CD14-positive monocyte (primary cell): ENCODE measurements around the gene LPCAT1. TPM values are rescaled to one million over a fixed set of nuclear protein-coding genes. Genes with fewer than 3 reads are reported as not detected.
A peak's percentile ranks its signal among the peaks of the same experiment; 100 is the strongest.
"Not testable (repeated sequence)": the region's sequence is repeated elsewhere in the genome, so short reads cannot be mapped to it uniquely, and the experiment has no call there.

Experiments
- DNase-seq, 3 donors: peaks; one replicate each; pipeline ENCODE4 v3.0.0-alpha.2; 2011 to 2022
- H2AFZ ChIP-seq: 2 replicates; pipeline ENCODE4 v1.6.0; 2012; ENCODE audit warnings: mild to moderate bottlenecking, low read depth, low read length, inconsistent platforms; ENCODE audit not compliant: insufficient read depth, poor library complexity, severe bottlenecking
- H3K27ac ChIP-seq, 2 donors: 1 replicate in 1 of 2; 2 replicates in 1 of 2; pipeline ENCODE4 v1.5.1; 2012 to 2013; ENCODE audit warnings: low read length in 2 of 2, control low read depth in 1 of 2, inconsistent platforms in 1 of 2, low read depth in 1 of 2, mild to moderate bottlenecking in 1 of 2
- H3K27me3 ChIP-seq, 2 donors: one replicate each; pipeline versions ENCODE4 v1.6.0 to v1.6.1; 2011 to 2013; ENCODE audit warnings: low read length in 2 of 2; ENCODE audit not compliant: control insufficient read depth in 2 of 2, insufficient read depth in 2 of 2
- H3K36me3 ChIP-seq, 2 donors: replicated peaks in 1 of 2; 1 replicate in 1 of 2; 2 replicates in 1 of 2; pipeline versions ENCODE4 v1.5.1 to v1.6.1; 2012 to 2013; ENCODE audit warnings: low read length in 2 of 2, control low read depth in 1 of 2, inconsistent platforms in 1 of 2, mild to moderate bottlenecking in 1 of 2; ENCODE audit not compliant: insufficient read depth in 2 of 2, control insufficient read depth in 1 of 2
- H3K4me1 ChIP-seq, 2 donors: 1 replicate in 1 of 2; 2 replicates in 1 of 2; pipeline versions ENCODE4 v1.5.1 to v1.6.1; 2012 to 2013; ENCODE audit warnings: low read length in 2 of 2, control low read depth in 1 of 2, inconsistent platforms in 1 of 2, mild to moderate bottlenecking in 1 of 2, moderate library complexity in 1 of 2; ENCODE audit not compliant: insufficient read depth in 2 of 2, control insufficient read depth in 1 of 2
- H3K4me2 ChIP-seq: replicated peaks from 2 replicates; pipeline ENCODE3; 2012; ENCODE audit warnings: low read length, moderate library complexity, mild to moderate bottlenecking; ENCODE audit not compliant: poor library complexity, severe bottlenecking; ENCODE audit errors: extremely low read depth
- H3K4me3 ChIP-seq, 3 experiments: fragments of 200-600 bp in 1 of 3; sonication (generic) in 1 of 3; replicated peaks in 1 of 3; 1 replicate in 2 of 3; 2 replicates in 1 of 3; pipeline ENCODE4 v1.5.1; 2011 to 2013; ENCODE audit warnings: low read length in 3 of 3, mild to moderate bottlenecking in 3 of 3, control low read depth in 2 of 3, low read depth in 2 of 3, inconsistent platforms in 1 of 3, moderate library complexity in 1 of 3
- H3K79me2 ChIP-seq: 2 replicates; pipeline ENCODE4 v1.6.0; 2012; ENCODE audit warnings: mild to moderate bottlenecking, control low read depth, inconsistent platforms, low read length, moderate library complexity; ENCODE audit not compliant: insufficient read depth
- H3K9ac ChIP-seq: 2 replicates; pipeline ENCODE4 v1.6.0; 2017; ENCODE audit warnings: low read length, mild to moderate bottlenecking; ENCODE audit not compliant: insufficient read depth, poor library complexity, severe bottlenecking
- H3K9me3 ChIP-seq, 2 donors: replicated peaks in 1 of 2; 1 replicate in 1 of 2; 2 replicates in 1 of 2; pipeline versions ENCODE4 v1.5.1 to v1.6.1; 2012 to 2013; ENCODE audit warnings: low read length in 2 of 2, control low read depth in 1 of 2; ENCODE audit not compliant: control insufficient read depth in 1 of 2, insufficient read depth in 1 of 2
- H4K20me1 ChIP-seq: 2 replicates; pipeline ENCODE4 v1.6.0; 2012; ENCODE audit warnings: mild to moderate bottlenecking, low read length, control low read depth, moderate library complexity; ENCODE audit not compliant: insufficient read depth
- H3K27ac Mint-ChIP-seq, 7 donors: one replicate each; pipeline ENCODE4 v1.8.0; 2020; ENCODE audit warnings: mild to moderate bottlenecking in 7 of 7, mixed read lengths in 7 of 7, moderate library complexity in 6 of 7, inconsistent platforms in 2 of 7
- H3K27me3 Mint-ChIP-seq, 3 donors: one replicate each; pipeline ENCODE4 v1.8.0; 2021 to 2022; ENCODE audit warnings: low read depth in 3 of 3, mild to moderate bottlenecking in 3 of 3, mixed read lengths in 3 of 3, moderate library complexity in 3 of 3, inconsistent platforms in 1 of 3
- H3K36me3 Mint-ChIP-seq, 2 donors: one replicate each; pipeline ENCODE4 v1.8.0; 2020; ENCODE audit warnings: mixed read lengths in 2 of 2, inconsistent platforms in 1 of 2, mild to moderate bottlenecking in 1 of 2
- H3K4me1 Mint-ChIP-seq: one replicate; pipeline ENCODE4 v1.8.0; 2020; ENCODE audit warnings: mild to moderate bottlenecking, mixed read lengths
- H3K4me3 Mint-ChIP-seq, 2 donors: one replicate each; pipeline ENCODE4 v1.8.0; 2020; ENCODE audit warnings: mild to moderate bottlenecking in 2 of 2, mixed read lengths in 2 of 2, moderate library complexity in 1 of 2
- H3K9me3 Mint-ChIP-seq, 7 donors: one replicate each; pipeline ENCODE4 v1.8.0; 2020 to 2022; ENCODE audit warnings: mixed read lengths in 7 of 7, mild to moderate bottlenecking in 6 of 7, moderate library complexity in 6 of 7, inconsistent platforms in 2 of 7
- WGBS: methylation state at CpG from one replicate; pipeline ENCODE4 v1.1.5; 2013; ENCODE audit warnings: missing lambda C conversion rate; ENCODE audit not compliant: insufficient coverage; 5-methylcytosine and 5-hydroxymethylcytosine counted together
- intact Hi-C, 2 donors: fragments of 100-400 bp; cut with micrococcal nuclease; formaldehyde crosslinking; loops; one replicate each; pipeline versions ENCODE4 v1.15.0 to v1.15.1; 2023
- polyA plus RNA-seq, 3 donors: library from polyadenylated mRNA; depleted of rRNA in 1 of 3; unstranded in 2 of 3; stranded (reverse) in 1 of 3; fragments of 300-500 nt in 2 of 3; fragments of >200 nt in 1 of 3; fragmentation: Illumina TruSeq in 2 of 3; gene quantifications; 1 replicate in 2 of 3; 2 replicates in 1 of 3; pipeline ENCODE4 v1.2.3, GENCODE V29; 2012 to 2021
- TF ChIP-seq, protein P1 (sequence below): fragments of 200-600 bp; IDR thresholded peaks from one replicate; pipeline ENCODE4 v1.8.0; 2022; ENCODE audit warnings: antibody characterized with exemption, mild to moderate bottlenecking

Gene LPCAT1
- polyA plus RNA-seq, 3 donors, result 34.1 to 53.9 (median 34.8) TPM

DNA sequence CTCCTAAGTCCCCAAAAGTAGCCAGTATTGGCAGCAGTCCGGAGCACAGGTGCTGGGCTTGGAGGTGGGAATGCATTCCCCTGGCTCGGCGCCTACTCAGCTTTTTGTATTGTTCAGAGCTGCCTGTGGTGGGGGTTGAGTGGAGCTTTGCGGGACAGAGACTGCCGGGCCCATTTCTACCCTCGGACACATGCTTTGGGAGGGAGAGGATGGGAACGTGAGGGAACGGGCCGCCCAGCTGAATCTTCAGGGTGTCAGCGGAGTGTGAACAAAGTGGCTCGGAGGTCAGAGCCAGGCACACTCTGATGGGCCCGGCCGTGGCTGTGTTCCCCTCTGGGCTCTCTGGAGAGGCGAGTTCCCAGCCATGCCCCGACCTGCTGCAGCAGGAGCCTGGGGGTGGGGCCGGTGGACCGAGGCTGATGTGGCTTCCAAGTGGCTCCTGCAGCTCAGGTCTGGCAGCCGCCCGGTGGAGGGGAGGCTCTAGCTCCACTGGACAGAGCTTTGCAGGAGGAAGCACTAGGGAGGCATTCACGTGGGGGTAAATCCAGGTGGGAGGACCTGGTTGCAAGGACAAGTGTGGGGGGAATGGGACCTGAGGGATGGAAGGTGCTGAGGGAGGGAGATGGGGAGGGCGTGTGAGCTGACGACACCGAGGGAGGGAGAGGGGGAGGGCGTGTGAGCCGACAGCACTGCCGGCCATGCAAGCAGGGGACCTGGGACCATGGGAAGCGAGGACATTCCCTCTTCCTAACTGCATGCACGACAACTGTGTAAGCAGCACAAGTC, 47.4 kb downstream of the LPCAT1 start:
- H4K20me1 ChIP-seq, result no peaks in the 10 kb centered on the region
- Mint-ChIP-seq H3K27ac (peak overlapping the region; percentile 95 to 100 (median 100)), H3K9me3 (peaks cover 0 to 2% (median 0%) of the 10 kb centered on the region in 7 donors), H3K4me3 (no peak overlapping the region), H3K4me1 (peaks cover 66% of the 10 kb centered on the region), H3K36me3 (peaks cover 59 to 76% of the 10 kb centered on the region in 2 donors), H3K27me3 (peaks cover 0 to 2% (median 0%) of the 10 kb centered on the region in 3 donors)
- peak overlapping the region; percentile 98 to 99 for H3K27ac ChIP-seq
- H3K4me3 ChIP-seq, result peak overlapping the region in 1 of 3 experiments; percentile 23
- TF ChIP-seq, protein P1, sequence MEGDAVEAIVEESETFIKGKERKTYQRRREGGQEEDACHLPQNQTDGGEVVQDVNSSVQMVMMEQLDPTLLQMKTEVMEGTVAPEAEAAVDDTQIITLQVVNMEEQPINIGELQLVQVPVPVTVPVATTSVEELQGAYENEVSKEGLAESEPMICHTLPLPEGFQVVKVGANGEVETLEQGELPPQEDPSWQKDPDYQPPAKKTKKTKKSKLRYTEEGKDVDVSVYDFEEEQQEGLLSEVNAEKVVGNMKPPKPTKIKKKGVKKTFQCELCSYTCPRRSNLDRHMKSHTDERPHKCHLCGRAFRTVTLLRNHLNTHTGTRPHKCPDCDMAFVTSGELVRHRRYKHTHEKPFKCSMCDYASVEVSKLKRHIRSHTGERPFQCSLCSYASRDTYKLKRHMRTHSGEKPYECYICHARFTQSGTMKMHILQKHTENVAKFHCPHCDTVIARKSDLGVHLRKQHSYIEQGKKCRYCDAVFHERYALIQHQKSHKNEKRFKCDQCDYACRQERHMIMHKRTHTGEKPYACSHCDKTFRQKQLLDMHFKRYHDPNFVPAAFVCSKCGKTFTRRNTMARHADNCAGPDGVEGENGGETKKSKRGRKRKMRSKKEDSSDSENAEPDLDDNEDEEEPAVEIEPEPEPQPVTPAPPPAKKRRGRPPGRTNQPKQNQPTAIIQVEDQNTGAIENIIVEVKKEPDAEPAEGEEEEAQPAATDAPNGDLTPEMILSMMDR, result no peak
- no peak for DNase-seq
- peak overlapping the region; percentile 18 for H3K4me2 ChIP-seq
- WGBS, result 95% methylated on average over 16 of the region's 28 CpGs
- no peak overlapping the region for H2AFZ ChIP-seq
- intact Hi-C loops, result loop anchor here (5.0 to 10.0 kb wide), 4 partner anchors 41 to 372 kb away; partner anchors contain the start of gene CLPTM1L (in 1 of the 2)
- H3K36me3 ChIP-seq, result peaks cover 43 to 54% of the 10 kb centered on the region in 2 donors
- H3K79me2 ChIP-seq, result peaks cover 4% of the 10 kb centered on the region
- H3K9ac ChIP-seq, result peak overlapping the region; percentile 57
- H3K27me3 ChIP-seq, result no peaks in the 10 kb centered on the region
- peaks cover 52 to 58% of the 10 kb centered on the region in 2 donors for H3K4me1 ChIP-seq
- no peaks in the 10 kb centered on the region for H3K9me3 ChIP-seq

DNA sequence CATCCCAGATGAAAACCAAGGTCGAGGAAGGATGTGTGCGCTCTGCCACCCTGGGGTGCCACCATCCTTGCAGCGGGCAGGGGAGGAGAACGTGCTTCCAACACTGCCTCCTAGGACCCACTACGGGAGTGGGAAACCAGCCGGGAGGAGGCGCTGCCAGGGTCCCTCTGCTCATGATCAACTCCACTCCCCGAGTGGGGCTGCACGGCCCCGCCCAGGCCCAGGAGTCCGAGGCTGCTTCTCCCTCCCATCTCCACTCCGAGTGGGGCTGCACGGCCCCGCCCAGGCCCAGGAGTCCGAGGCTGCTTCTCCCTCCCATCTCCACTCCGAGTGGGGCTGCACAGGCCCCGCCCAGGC, 48.2 kb downstream of the LPCAT1 start:
- H3K27me3 ChIP-seq, H2AFZ ChIP-seq, H3K4me3 ChIP-seq, H3K27me3 Mint-ChIP-seq, DNase-seq, H3K4me2 ChIP-seq, H3K9me3 ChIP-seq, H3K9me3 Mint-ChIP-seq, H3K4me3 Mint-ChIP-seq, H3K79me2 ChIP-seq, H4K20me1 ChIP-seq, H3K9ac ChIP-seq: not testable (repeated sequence)
- Histone ChIP-seq H3K36me3 (peaks cover 50 to 62% of the 10 kb centered on the region in 2 donors), H3K27ac (peak overlapping the region; percentile 41 to 99), H3K4me1 (peaks cover 44 to 49% of the 10 kb centered on the region in 2 donors)
- peaks cover 66 to 81% of the 10 kb centered on the region in 2 donors for H3K36me3 Mint-ChIP-seq
- peak overlapping the region; percentile 72 to 100 (median 94) for H3K27ac Mint-ChIP-seq
- intact Hi-C loops, result loop anchor here (2.0 to 10.0 kb wide), 5 partner anchors 42 to 371 kb away; partner anchors contain the start of gene CLPTM1L (in 1 of the 2)
- peaks cover 57% of the 10 kb centered on the region for H3K4me1 Mint-ChIP-seq
- 94% methylated on average over 13 of the region's 17 CpGs for WGBS
